ENCODE measurements around the gene C19orf53.
A peak's percentile ranks its signal among the peaks of the same experiment; 100 is the strongest.
"Not testable (repeated sequence)": the region's sequence is repeated elsewhere in the genome, so short reads cannot be mapped to it uniquely, and the experiment has no call there.

C19orf53 gene

DNA sequence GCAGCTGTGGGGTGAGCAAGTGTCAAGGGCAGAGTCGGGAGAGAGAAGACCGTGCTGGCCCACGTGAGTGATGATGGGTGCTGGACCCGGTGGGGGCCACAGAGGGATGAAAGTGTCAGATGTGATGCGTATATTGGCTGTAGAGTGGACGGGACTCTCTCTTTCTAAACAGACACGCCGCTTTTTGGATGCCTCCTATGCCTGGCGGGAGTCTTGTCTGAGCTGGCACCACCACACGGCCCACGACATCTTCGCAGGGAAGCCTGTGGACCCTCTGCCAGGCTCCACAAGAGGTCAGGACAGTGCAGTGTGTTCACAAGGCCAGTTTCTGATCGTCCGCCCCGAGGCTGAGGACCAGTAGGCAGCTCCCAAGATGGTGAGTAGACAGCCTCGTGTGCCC is 22.8 kb upstream of the C19orf53 start:
- DNase-seq (ENCODE audit: low read depth), result no peak
- no peak overlapping the region for H3K4me3 ChIP-seq (ENCODE audit: low read depth, low read length)
- TF ChIP-seq, protein P1, sequence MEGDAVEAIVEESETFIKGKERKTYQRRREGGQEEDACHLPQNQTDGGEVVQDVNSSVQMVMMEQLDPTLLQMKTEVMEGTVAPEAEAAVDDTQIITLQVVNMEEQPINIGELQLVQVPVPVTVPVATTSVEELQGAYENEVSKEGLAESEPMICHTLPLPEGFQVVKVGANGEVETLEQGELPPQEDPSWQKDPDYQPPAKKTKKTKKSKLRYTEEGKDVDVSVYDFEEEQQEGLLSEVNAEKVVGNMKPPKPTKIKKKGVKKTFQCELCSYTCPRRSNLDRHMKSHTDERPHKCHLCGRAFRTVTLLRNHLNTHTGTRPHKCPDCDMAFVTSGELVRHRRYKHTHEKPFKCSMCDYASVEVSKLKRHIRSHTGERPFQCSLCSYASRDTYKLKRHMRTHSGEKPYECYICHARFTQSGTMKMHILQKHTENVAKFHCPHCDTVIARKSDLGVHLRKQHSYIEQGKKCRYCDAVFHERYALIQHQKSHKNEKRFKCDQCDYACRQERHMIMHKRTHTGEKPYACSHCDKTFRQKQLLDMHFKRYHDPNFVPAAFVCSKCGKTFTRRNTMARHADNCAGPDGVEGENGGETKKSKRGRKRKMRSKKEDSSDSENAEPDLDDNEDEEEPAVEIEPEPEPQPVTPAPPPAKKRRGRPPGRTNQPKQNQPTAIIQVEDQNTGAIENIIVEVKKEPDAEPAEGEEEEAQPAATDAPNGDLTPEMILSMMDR (IDR thresholded peaks at IDR 0.05; ENCODE audit: control insufficient read depth, extremely low read depth, insufficient read depth), result no peak

DNA sequence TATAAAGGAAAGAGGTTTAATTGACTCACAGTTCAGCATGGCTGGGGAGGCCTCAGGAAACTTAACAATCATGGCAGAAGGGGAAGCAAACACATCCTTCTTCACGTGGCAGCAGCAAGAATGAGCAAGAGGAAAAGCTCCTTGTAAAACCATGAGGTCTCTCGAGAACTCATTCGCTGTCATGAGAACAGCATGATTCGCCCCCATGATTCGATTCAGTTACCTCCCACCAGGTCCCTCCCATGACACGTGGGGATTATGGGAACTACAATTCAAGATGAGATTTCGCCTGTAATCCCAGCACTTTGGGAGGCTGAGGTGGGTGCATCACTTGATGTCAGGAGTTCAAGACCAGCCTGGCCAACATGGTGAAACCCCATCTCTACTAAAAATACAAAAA is 20.6 kb upstream of the C19orf53 start:
- H3K4me3 ChIP-seq (ENCODE audit: low read depth, low read length); DNase-seq (ENCODE audit: low read depth): not testable (repeated sequence)

DNA sequence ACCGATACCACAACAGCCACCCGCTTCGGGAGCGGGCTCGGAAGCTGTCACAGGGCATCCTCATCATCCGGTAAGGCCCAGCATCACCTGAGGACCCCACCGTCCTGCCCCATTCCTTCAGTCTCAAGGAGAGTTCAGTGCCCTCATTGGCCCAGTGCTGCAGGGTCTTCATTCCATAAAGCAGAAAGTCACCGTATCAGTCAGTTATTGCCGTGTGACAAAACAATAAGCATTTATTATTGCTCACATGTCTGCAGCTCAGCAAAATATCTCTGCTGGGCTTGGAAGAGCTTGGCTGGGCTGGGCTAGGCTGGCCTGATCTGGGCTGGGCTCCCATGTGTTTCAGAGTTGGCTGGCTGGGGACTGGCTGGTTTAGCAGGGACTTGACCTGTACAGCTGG is 18.0 kb upstream of the C19orf53 start:
- no peak for DNase-seq (ENCODE audit: low read depth)
- TF ChIP-seq, protein P1 (IDR thresholded peaks at IDR 0.05; ENCODE audit: control insufficient read depth, extremely low read depth, insufficient read depth), result no peak
- H3K4me3 ChIP-seq (ENCODE audit: low read depth, low read length), result no peak overlapping the region

DNA sequence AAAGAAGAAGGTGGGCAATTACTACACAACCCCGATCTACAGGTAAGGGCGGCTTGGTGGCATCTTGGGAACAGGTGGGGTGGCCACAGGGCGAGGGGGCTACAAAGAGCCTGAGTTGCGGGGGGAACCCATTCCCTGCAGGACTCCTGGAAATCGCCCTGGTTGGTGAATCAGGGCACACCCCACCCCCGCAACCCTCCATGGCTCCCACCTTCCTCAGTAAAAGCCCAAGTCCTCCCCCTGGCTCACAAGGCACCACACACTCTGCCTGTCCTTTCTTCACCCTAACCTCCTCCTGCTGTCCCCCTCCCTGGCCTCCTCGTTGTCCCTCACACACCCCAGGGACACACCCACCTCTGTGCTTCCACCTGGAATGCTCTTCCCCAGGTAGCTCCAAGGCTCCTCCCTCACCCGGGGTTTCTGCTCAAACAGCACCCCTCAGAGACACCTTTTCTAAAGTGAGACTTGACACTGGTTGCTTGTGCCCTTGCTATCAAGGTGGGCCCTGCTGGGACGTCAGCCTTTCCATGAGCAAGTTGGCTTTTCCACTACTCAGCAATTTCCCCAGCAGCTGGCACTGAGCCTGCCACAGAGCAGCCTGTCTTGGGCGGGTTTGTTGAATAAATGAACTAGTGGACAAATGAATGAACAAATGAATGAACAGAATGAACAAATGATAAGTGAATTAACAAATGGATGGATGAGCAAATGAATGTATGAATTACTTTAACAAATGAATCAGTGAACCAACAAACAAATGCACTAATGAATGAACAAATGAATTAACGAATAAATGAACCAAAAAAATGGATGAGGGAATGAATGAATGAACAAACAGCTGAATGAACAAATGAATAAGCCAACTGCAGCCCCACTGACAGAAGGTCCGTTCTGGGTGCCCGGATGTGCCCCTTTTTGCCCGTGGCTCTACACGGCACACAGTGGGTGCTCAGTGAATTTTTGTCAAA is 16.2 kb upstream of the C19orf53 start:
- TF ChIP-seq, protein P1 (IDR thresholded peaks at IDR 0.05; ENCODE audit: control insufficient read depth, extremely low read depth, insufficient read depth), result no peak
- no peak overlapping the region for H3K4me3 ChIP-seq (ENCODE audit: low read depth, low read length)
- no peak for DNase-seq (ENCODE audit: low read depth)

DNA sequence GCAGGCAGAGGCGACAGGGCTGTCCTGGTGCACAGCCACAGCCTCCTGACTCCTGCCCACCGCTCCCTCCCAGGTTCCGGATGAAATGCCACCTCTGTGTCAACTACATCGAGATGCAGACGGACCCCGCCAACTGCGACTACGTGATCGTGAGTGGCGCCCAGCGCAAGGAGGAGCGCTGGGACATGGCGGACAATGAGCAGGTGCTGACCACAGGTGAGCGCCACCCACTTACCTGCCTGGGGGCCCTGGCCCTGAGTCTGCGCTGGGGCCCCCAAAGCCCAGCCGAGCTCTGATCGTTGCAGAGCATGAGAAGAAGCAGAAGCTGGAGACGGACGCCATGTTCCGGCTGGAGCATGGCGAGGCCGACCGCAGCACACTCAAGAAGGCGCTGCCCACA is 15.5 kb upstream of the C19orf53 start:
- DNase-seq (ENCODE audit: low read depth), result no peak
- TF ChIP-seq, protein P1 (IDR thresholded peaks at IDR 0.05; ENCODE audit: control insufficient read depth, extremely low read depth, insufficient read depth), result no peak
- H3K4me3 ChIP-seq (ENCODE audit: low read depth, low read length), result no peak overlapping the region

DNA sequence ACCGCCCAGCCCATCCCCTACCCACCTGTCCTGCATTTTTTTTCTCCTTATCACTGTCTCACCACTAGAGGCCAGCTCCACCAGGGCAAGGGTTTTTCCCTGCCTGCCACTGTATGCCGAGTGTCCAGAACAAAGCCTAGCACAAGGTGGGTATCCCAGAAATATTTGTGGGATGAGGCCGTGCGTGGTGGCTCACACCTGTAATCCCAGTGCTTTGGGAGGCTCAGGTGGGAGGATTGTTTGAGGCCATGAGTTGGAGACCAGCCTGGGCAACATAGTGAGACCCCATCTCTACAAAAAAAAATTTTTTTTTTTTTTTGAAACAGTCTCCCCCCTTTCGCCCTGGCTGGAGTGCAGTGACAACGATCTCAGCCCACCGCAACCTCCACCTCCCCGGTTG is 12.8 kb upstream of the C19orf53 start:
- TF ChIP-seq, protein P1 (IDR thresholded peaks at IDR 0.05; ENCODE audit: control insufficient read depth, extremely low read depth, insufficient read depth), result 0 out of 2 replicates have a peak, but pooled peaks have one; percentile 21
- H3K4me3 ChIP-seq (ENCODE audit: low read depth, low read length), result no peak overlapping the region
- DNase-seq (ENCODE audit: low read depth), result no peak

DNA sequence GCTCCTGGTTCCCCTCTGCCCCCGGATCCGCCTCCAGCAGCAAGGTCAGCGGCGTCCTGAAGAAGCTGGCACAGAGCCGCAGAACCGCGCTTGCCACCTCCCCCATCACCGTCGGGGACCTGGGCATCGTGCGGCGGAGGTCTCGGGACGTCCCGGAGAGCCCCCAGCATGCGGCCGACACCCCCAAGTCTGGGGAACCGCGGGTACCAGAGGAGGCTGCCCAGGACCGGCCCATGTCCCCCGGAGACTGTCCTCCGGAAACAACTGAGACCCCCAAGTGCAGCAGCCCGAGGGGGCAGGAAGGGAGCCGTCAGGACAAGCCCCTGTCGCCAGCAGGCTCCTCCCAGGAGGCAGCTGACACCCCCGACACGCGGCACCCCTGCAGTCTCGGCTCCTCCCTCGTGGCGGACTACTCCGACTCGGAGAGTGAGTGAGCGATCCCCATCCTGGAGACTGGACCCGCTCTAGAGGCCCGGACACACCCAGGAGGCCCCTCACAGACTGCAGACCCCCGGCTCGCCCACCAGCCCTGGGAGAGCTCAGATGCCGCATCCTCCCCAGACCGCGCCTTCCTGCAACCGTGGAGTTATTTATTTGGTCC is 11.5 kb upstream of the C19orf53 start:
- H3K4me3 ChIP-seq (ENCODE audit: low read depth, low read length), result no peak overlapping the region
- DNase-seq (ENCODE audit: low read depth), result no peak
- TF ChIP-seq, protein P1 (IDR thresholded peaks at IDR 0.05; ENCODE audit: control insufficient read depth, extremely low read depth, insufficient read depth), result no peak

All from LNCaP clone FGC (cell line).